ENCODE data around the gene PARD6A. TPM values are rescaled to one million over a fixed set of nuclear protein-coding genes. Genes with fewer than 3 reads are reported as not detected.
A peak's percentile ranks its signal among the peaks of the same experiment; 100 is the strongest.

Gene PARD6A
- total and polyA plus RNA-seq, 9 donors = 0.53 to 12.9 (median 4.7) TPM

- Histone ChIP-seq H3K27ac (no peak overlapping the region), H3K4me1 (ENCODE audit: insufficient read depth) (no peaks in the 10 kb centered on the region), H3K9me3 (no peaks in the 10 kb centered on the region), H3K27me3 (peaks cover 2% of the 10 kb centered on the region), H3K4me3 (no peak overlapping the region), H3K36me3 (no peaks in the 10 kb centered on the region)
- peak in 1 of 5 donors; percentile 18 for DNase-seq
- TF ChIP-seq EP300 (IDR thresholded peaks at IDR 0.05) (no peak), POLR2A (IDR thresholded peaks at IDR 0.05) (no peak), CTCF (IDR thresholded peaks at IDR 0.05) (no peak)
- WGBS, 3 donors = 79 to 88% (median 84%) methylated on average over 6 to 15 of the region's 15 CpGs
- intact Hi-C loops (cut with DNase I) = loop anchor here in 3 of 4 donors (5.0 to 10.0 kb wide), 3 partner anchors 83 to 101 kb away; partner anchors contain the start of gene CTCF (in 1 of the 3)
Observed at GRCh38 chr16:67645397-67646121, 15.2 kb upstream of the PARD6A start.

- Histone ChIP-seq H3K4me1 (ENCODE audit: insufficient read depth) (no peaks in the 10 kb centered on the region), H3K27me3 (peaks cover 6% of the 10 kb centered on the region), H3K27ac (no peak overlapping the region), H3K9me3 (no peaks in the 10 kb centered on the region), H3K36me3 (no peaks in the 10 kb centered on the region), H3K4me3 (no peak overlapping the region)
- DNase-seq = no peak
- intact Hi-C loops (cut with DNase I) = loop anchor here in 3 of 4 donors (5.0 to 10.0 kb wide), 3 partner anchors 85 to 102 kb away; partner anchors contain the start of gene CTCF (in 1 of the 3)
- TF ChIP-seq EP300 (IDR thresholded peaks at IDR 0.05) = no peak
- WGBS, 3 donors = 70 to 81% (median 72%) methylated on average over 11 to 15 of the region's 15 CpGs
Observed at GRCh38 chr16:67647111-67647651, 13.6 kb upstream of the PARD6A start.

DNA sequence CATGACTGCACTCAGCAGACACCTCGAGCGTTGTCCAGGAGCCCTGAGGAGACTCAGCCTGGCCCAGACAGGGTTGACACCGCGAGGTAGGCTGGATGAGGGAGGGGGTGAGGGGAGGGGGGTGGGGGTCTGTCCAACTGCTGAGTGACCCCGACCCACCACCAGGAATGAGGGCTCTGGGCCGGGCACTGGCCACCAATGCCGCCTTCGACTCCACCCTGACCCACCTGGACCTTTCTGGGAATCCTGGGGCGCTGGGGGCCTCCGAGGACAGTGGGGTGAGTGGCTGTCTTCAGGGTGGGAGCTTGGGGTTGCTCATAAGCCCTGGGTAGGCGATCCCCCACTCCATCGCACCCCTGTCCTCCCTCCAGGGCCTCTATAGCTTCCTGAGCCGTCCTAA, 13.1 kb upstream of the PARD6A start:
- no peak for TF ChIP-seq EP300 (IDR thresholded peaks at IDR 0.05)
- no peak for TF ChIP-seq POLR2A (IDR thresholded peaks at IDR 0.05)
- TF ChIP-seq CTCF (IDR thresholded peaks at IDR 0.05) = no peak
- Histone ChIP-seq H3K4me1 (ENCODE audit: insufficient read depth) (peaks cover 3% of the 10 kb centered on the region), H3K27ac (no peak overlapping the region), H3K27me3 (peaks cover 6% of the 10 kb centered on the region), H3K4me3 (no peak overlapping the region), H3K36me3 (no peaks in the 10 kb centered on the region), H3K9me3 (no peaks in the 10 kb centered on the region)
- intact Hi-C loops (cut with DNase I) = loop anchor here in 3 of 4 donors (5.0 to 10.0 kb wide), 3 partner anchors 85 to 103 kb away; partner anchors contain the start of gene CTCF (in 1 of the 3)
- no peak for DNase-seq
- WGBS, 3 donors = 68 to 73% (median 69%) methylated on average over 7 to 13 of the region's 13 CpGs

GRCh38 chr16:67648088-67648763, 12.5 kb upstream of the PARD6A start:
- intact Hi-C loops (cut with DNase I) = loop anchor here in 3 of 4 donors (5.0 to 10.0 kb wide), 3 partner anchors 86 to 103 kb away; partner anchors contain the start of gene CTCF (in 1 of the 3)
- H3K27me3 ChIP-seq = peaks cover 6% of the 10 kb centered on the region
- DNase-seq = no peak
- WGBS, 3 donors = 4 to 11% (median 6%) methylated on average over 63 to 65 of the region's 65 CpGs
- no peak for TF ChIP-seq CTCF (IDR thresholded peaks at IDR 0.05)
- no peak for TF ChIP-seq EP300 (IDR thresholded peaks at IDR 0.05)
- TF ChIP-seq POLR2A (IDR thresholded peaks at IDR 0.05) = no peak
- peaks cover 5% of the 10 kb centered on the region for H3K4me1 ChIP-seq (ENCODE audit: insufficient read depth)
- H3K4me3 ChIP-seq = no peak overlapping the region
- no peaks in the 10 kb centered on the region for H3K9me3 ChIP-seq
- H3K27ac ChIP-seq = no peak overlapping the region
- H3K36me3 ChIP-seq = no peaks in the 10 kb centered on the region

Measured in ovary (tissue), 9 donors.